NCI-H1105 treated with DMSO at 0.1 percent for 48 hours (cell line): ENCODE measurements around the gene TLR9.

ENCODE experiments used
- DNase-seq: peaks from one replicate; lab custom pipeline; 2025; lab: John Stamatoyannopoulos, UW

Gene TLR9

DNA sequence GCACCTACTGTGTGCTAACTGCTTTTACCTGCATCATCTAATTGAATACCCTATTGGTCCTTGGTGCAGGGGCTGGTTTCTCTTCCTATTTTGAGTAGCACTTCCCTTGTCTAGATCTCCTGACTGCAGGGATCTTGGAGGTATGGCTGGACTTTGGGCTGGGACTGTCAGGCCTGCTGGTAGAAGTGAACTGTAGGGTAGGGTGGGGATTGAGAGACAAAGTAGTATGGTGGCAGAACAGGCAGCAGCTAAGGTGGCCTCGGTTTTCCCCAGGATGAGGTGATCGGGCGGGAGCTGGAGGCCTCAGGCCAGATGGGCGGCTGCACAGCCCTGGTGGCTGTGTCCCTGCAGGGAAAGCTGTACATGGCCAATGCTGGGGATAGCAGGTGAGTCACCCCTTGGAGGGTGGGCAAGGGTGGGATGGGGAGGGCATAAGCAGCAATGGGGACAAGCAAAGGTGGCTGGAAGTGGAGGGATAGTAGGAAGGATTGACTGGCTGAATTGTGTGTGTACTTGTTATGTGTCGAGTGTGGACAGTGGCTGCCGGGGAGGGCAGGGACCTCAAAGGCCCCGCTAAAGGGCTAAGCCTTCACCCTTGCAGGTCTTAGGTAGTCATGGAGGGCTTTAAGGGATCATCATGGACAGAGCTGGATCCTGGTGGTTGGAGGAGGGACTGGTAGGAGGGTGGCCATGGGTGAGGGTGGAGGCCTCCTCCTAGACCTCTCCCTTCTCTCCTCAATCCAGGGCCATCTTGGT lies 22.1 kb upstream of the TLR9 start:
- DNase-seq = no peak

GRCh38 chr3:52246728-52247408 lies 21.4 kb upstream of the TLR9 start:
- DNase-seq = no peak

DNA sequence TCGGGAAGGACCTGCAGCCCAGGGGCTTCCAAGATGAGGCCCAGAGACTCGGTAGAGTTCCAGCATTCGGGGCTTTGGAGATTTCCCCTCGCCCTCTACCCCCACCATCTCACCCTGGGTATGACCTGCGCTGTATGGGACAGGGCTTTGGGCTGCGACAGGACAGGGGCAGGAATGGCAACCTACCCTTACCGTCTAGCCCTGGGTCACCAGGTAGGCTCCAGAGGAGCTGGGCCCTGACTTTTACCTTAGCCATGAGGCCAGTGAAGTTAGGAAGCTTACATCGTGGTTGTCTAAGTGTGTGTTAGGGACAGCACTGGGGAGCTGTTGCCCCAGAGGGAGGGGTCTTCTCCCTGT lies 20.8 kb upstream of the TLR9 start:
- no peak for DNase-seq

DNA sequence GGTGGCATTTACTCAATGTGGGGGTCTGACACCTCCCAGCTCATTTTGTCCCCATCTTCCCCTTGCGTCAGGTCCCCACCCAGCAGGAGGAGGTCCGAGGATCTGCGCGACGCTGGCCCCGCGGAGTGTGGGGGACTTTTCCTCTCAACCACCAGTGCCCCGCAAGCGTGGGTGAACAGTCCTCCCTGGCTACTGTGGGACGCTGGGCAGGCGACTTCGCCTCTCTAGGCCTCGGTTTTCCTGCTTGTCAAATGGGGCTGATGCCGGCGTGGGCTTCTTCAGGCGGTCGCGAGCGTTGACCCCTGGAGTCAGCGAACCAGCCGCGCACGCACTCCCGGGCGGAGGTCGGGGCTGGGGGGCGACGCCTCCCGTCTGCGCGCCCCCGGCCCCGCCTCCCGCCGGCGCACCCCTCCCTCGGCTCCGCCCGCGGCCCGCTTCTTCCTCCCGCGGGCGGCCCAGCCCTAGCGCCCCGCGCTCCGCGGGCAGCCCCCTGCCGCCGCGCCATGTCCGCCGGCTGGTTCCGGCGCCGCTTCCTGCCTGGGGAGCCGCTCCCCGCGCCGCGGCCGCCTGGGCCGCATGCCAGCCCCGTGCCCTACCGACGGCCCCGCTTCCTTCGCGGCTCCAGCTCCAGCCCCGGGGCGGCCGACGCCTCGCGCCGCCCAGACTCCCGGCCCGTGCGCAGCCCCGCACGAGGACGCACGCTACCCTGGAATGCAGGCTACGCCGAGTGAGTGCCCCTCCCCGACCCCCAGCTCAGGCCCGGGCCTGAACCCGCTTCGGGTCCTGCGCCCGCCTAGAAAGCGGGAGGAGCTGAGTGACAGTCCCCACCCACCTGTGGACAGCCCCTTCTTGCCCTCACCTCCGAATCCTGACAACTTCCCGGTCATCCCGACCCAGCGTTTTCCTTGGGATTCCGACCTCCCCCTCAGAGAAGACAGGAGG lies 20.1 kb upstream of the TLR9 start, which contains the start of gene PPM1M:
Gene PPM1M (plus strand): TSS at position 438 of the 942 bp plus-strand sequence. CDS start 66 bp downstream, at position 504.
- DNase-seq = peak; percentile 19

DNA sequence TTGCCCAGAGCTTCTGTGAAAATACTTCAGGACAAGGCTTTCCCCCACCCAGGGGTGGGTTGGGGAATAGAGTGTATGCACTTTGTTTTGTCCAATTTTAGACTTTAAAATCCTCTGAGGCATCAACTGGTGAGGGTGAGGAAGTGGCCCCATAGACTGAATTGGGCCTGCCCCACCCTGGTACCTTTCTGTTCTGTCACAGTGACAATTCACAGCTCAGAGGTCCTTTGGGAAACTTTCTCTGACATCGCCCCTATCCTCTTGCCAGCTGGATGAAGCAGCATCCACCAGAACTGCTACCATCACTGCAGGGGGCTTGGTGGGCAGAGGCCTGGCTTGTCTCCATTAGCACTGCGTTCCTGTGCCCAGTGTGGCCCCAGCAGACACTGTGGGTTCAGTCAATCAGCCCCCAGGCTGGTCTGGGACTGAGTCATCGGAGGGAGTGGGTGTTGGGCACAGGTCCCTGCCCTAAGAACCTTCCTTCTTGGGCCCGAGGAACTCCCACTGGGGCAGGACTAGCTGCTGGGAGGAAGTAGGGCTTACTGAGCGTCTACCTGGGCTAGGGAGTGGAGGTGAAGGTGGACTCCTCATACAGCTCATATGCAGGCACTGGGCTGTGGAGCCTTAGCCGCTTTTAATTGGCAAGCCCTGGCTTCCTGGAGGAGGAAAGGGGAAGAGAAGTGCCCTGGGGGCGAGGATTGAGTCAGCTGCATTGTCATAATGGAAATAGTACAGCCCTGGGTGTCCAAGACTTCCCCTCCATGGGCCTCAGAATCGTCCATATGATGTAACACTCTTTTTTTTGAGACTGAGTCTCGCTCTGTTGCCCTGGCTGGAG lies 18.6 kb upstream of the TLR9 start:
- no peak for DNase-seq

- DNase-seq = no peak
Observed at GRCh38 chr3:52242039-52242438, 16.6 kb upstream of the TLR9 start.

DNA sequence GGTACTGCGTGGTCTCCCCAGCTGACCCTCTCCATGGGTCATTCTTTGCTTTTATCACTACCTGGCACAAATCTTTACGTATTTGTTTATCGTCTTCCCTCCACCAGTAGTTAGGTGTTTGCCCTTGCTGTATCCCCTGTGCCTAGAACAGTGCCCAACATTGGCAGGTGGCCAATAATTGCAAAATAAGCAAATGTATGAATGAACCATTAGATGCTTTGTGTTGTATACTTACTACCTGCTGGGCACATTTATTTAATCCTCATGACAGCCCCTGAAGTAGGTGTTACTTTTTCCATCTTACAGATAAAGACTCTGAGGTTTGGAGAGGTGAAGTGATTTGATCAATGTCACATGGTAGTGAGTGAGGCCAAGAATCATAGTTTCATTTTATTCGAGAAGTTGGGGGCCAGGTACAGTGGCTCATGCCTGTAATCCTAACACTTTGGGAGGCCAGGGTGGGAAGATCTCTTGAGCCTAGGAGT lies 15.5 kb upstream of the TLR9 start:
- DNase-seq = no peak

DNA sequence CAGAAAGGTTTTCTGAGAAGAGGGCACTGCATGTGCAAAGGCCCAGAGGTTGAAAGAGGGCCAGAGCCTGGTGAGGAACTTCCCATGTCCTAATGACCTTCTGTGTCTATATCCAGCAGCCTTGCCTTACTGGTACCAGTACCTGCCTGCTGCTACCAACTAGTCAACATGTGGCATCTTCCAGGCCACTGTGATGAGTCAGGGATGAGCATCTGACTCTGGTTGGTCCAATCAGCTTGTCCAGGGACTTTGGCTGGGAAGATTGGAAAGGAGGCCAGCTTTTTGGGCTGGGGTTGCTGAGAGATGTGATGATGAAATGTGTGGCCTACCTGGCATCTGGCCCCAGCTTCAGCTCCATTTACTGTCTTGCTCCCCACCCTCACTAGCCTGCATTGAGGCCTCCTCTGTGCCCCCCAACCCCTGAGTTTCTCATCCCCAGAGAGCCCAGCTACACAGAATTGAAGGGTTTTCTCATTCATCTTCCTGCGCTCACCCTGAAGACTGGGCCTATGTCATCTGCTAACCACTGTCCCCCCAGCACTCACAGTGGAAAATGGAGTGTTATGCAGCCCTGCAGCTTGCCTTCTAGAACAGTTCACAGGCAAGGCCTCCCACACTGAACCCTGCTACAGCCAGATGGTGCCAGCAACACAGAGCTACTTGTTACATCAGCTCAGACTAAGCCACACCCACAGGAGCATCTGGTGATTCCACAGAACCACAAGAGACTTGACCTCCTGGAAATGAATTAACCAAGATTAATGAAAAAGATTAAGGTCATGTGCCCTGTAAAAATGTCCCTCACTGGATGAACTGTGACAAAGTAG lies 14.8 kb upstream of the TLR9 start:
- no peak for DNase-seq

GRCh38 chr3:52238761-52239701 lies 13.6 kb upstream of the TLR9 start, which contains the start of gene TWF2:
Gene TWF2, minus strand, starts transcription at chr3:52239158. Its CDS starts 142 bp downstream, at chr3:52239016.
- peak; percentile 55 for DNase-seq

GRCh38 chr3:52238193-52238760 lies 12.8 kb upstream of the TLR9 start:
- DNase-seq = no peak

GRCh38 chr3:52237657-52238172 lies 12.3 kb upstream of the TLR9 start:
- DNase-seq = no peak

- DNase-seq = no peak
Observed at GRCh38 chr3:52237006-52237656, 11.7 kb upstream of the TLR9 start.

DNA sequence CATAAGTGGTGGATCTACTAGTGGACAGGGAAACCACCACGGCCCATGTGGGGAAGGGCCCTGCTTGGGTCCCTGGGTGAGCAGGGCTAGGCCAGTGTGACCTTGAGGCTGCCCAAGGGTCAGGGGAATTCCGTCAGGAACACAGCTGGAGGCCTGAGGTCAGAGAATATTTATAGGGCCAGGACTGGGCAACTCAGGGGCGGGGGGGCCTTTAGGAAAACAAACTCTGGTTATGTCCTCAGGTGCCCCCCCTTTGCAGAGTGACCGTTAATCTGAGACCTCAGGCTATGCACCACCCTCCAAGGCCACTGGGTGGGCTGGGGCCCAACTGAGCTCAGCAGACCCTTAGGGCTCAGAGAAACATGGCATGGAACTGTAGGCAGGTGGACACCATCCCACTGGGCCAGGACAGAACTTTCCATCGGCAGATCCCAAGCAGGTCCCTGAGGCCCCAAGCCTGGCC lies 11.0 kb upstream of the TLR9 start:
- no peak for DNase-seq

DNA sequence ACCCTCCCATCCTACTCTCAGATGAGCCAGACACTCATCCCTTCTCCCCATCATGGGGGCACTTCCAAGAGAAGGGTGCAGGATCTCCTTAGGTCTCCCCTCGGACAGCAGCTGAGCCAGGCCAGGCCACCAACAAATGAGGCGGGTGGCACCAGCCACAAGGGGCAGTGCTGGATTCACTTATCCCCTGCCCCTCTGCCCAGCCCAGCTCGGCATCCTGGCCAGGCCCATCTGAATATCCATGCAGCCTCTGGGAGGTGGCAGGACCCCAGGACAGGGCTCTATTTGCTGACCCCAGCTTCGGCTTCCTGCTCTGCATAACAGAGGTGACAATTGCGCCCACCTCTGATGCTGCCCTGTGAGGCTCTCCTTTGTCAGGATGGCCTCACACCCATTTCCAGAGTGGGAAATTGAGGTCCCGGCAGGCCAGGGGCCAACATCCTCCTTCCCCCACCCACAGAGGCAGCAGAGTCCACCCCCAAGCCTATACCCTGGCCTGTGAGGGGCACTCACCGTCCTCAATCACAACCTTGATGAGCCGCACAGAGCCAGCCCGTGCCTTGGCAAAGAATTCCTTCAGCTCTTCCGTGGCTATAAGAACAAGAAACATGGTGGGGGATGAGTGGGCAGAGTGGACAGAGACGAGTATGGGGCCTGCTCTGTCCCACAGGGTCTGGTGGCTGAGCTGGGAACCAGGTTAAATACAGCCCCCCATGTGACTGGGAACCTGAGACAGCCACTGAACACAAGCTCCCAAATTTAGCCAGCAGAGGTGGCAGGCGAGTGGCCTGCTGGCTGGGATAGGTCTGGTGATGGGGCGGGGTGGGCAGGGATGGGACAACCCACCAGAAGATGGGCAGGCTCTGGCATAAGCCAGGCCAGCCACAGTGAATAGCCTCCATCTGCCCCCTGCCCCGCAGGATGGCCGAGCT lies 9.3 kb upstream of the TLR9 start:
- no peak for DNase-seq

DNA sequence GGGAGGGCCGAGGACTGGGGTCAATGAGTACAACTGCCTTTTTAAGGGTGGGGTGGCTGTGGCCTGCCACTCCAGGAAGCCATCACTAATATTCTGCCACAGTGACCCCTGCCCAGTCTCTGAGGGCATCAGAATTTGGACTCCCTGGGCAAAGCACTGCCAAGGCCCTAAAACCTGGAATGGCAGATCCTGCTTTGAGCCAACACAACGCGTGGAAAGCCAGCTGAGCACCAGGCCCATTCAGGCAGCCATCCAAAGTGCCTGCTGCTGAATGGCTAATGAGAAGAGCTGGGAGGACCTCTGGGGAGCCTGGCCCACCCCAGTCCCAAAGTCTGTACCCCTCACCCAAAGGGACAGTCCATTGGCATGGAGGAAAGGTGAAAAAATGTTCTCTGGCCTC lies 8.5 kb upstream of the TLR9 start:
- DNase-seq = no peak

DNA sequence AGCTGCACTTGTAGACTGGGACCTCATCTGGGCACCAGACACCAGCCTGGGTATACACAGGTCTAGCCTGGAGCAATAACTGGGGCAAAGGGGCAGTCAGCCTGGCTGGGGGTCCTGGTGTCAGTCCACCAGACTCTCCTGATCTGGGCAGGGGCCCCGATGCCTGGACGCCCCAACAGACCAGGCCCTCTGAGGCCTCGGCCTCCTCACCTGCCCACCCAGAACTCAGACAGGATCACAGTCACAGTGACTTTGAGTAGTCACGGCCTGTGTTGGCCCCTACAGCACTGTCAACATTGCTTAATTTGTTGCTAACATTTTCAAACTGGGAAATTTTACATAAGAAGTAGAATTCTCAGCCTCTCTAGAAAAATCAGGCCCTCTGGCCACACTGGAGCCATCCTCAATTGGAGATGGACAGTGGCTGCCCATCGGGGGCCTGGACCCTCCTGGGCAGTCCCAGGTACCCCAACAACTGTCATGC lies 7.7 kb upstream of the TLR9 start:
- no peak for DNase-seq
